Measurements from ENCODE around the gene VWDE. TPM values are rescaled to one million over a fixed set of nuclear protein-coding genes. Genes with fewer than 3 reads are reported as not detected.

VWDE gene
- total RNA-seq, 1 donor from 2014 or later = not detected

DNA sequence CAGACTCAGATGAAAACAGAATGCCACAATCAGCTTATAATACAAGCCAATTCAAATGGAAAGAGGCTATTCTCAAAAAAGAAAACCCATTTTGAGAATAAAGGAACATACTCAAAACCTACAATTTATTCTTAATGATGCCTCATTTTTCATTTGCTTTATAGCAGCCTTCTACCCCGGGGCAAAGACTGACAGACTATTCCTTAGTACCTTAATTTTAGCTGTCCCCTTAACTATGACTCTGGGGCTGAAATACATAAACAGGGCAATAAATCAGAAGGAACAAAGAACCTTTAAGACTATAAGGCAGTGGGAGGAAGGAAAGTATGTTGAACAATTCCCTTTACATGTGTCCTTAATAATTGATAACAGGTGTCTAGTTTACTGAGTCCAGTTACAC lies 115.8 kb downstream of the VWDE start:
- peaks cover 9% of the 10 kb centered on the region for H3K27me3 Mint-ChIP-seq

DNA sequence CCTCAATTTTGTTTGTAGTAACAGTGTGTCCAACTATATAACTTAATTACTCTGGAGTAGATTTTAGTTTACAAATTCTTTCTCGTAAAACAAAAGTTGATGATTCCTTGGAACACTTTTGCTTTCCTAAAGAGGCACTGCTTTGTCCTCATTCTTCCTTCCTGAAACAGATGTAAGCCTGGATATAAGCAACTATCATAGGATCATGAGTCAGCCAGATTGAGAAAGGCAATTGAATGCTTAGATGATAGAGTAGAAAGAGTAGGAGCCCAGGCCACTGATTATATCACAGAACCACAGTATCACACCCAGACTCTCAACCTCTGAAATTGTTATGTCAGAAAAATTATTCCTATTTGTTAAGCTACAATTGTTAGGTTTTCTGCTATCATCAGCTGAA lies 122.6 kb downstream of the VWDE start:
- no peak for DNase-seq
- Mint-ChIP-seq H3K4me1 (no peaks in the 10 kb centered on the region), H3K36me3 (ENCODE audit: low read depth) (no peaks in the 10 kb centered on the region), H3K27ac (no peak overlapping the region), H3K27me3 (peaks cover 22% of the 10 kb centered on the region), H3K4me3 (no peak overlapping the region), H3K9me3 (peaks cover 7% of the 10 kb centered on the region)
- no peak for ATAC-seq (ENCODE audit: low read depth)
- intact Hi-C loops (cut with micrococcal nuclease) = no loop called here
- TF ChIP-seq, protein P1, sequence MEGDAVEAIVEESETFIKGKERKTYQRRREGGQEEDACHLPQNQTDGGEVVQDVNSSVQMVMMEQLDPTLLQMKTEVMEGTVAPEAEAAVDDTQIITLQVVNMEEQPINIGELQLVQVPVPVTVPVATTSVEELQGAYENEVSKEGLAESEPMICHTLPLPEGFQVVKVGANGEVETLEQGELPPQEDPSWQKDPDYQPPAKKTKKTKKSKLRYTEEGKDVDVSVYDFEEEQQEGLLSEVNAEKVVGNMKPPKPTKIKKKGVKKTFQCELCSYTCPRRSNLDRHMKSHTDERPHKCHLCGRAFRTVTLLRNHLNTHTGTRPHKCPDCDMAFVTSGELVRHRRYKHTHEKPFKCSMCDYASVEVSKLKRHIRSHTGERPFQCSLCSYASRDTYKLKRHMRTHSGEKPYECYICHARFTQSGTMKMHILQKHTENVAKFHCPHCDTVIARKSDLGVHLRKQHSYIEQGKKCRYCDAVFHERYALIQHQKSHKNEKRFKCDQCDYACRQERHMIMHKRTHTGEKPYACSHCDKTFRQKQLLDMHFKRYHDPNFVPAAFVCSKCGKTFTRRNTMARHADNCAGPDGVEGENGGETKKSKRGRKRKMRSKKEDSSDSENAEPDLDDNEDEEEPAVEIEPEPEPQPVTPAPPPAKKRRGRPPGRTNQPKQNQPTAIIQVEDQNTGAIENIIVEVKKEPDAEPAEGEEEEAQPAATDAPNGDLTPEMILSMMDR (IDR thresholded peaks at IDR 0.05) = no peak
- POLR2A ChIA-PET = no interaction called here
- CTCF ChIA-PET = no interaction called here

More for the DNA sequence above, 115.8 kb downstream of the VWDE start:
- peaks cover 9% of the 10 kb centered on the region for H3K9me3 Mint-ChIP-seq
- no peak overlapping the region for H3K4me3 Mint-ChIP-seq
- TF ChIP-seq, protein P1 (IDR thresholded peaks at IDR 0.05) = no peak
- H3K4me1 Mint-ChIP-seq = no peaks in the 10 kb centered on the region
- no peaks in the 10 kb centered on the region for H3K36me3 Mint-ChIP-seq (ENCODE audit: low read depth)
- ATAC-seq (ENCODE audit: low read depth) = no peak
- ChIA-PET POLR2A (no interaction called here), CTCF (no interaction called here)
- intact Hi-C loops (cut with micrococcal nuclease) = no loop called here
- no peak for DNase-seq
- H3K27ac Mint-ChIP-seq = no peak overlapping the region

Other genes starting within 250 kb of the VWDE start
- 18.1 and 22.1 TPM in 2 replicates for gene TMEM106B, start 192.6 kb downstream of the VWDE start, total RNA-seq
- 0.05 TPM in 1 of 2 replicates, not detected in the other for gene SCIN, start 166.9 kb upstream of the VWDE start, total RNA-seq

All from activated B cell treated with CpG ODN at 0.5 μM for 24 hours (primary cell).